HG02852 (cell line): ENCODE results near the gene HNF4A.
"Not testable (repeated sequence)": the region's sequence is repeated elsewhere in the genome, so short reads cannot be mapped to it uniquely, and the experiment has no call there.

Experiments
- ATAC-seq: cut with Tn5 transposase; IDR thresholded peaks from one replicate; pipeline ENCODE4 v1.9.1; 2021; ENCODE audit warnings: mild to moderate bottlenecking, moderate library complexity; ENCODE audit not compliant: unreplicated experiment

The HNF4A gene

DNA sequence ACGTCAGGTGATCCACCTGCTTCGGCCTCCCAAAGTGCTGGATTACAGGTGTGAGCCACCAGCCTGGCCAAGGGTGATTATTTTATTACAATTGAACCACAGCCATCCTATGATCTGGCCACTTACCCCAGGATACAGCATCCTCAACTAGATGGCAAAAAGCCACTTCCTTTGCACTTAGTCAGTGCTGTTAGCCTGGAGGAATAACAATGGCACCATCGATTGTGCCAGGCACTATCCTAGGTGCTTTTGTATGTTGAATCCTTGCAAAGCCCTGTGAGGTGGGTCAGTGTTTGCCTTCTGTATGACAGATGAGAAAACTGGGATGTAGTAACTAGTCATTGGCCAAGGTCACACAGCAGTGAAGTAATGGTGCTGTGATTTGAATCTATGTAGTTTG, 109.0 kb downstream of the HNF4A start:
- no peak for ATAC-seq

DNA sequence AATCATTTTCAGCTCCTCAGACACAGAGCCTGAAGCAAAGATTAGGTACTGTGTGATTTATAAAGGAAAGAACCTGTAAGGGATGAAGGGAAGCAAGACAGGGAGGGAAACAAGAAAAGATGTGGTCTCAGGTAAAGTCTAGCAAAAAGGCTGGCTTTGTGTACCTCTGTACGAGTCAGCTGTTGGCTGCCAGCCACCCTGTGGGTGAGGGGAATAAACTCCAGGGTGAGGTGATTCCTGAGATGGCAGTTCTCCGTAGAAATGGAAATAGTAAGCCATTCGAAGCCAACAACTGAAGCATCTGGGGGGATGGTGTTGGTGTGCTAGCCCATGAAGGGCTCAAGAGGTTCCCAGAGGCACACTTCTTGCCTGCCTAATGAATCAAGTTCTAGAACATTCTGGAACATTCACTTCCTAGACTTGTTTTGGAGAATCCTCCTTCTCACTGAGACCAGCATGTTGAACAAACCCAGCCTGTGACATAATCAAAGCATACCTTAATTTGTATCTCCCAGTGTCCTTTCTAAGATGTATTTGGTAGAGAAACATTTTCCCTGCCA, 109.6 kb downstream of the HNF4A start:
- ATAC-seq, result no peak

DNA sequence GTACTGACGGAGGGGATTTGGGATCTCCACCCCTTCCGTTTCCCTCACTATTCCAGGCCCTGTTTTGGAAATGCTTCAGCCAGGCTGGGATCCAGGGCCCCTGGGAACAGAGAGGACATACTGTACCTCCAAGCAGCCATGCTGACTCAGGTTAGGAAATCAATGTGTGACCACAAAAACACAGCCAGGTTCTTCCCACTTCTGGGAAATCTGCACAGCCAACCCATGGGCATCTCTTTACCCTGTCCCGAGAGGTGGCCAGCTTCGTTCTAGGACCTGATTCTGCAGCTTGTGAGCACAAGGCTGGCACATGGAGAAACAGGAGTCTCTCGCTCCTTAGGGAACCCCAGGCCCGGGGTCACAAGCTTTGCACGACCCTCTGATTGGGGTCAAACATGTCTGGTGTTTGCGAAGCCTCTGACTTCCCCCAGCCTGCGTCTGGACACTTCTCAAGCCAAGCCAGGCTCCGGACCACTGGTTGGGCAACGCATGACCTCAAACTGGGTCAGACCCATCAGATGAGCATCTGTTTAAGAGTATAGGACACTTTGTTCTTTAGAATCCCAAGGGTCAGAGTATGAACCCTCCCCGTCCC, 111.9 kb downstream of the HNF4A start:
- ATAC-seq, result no peak

DNA sequence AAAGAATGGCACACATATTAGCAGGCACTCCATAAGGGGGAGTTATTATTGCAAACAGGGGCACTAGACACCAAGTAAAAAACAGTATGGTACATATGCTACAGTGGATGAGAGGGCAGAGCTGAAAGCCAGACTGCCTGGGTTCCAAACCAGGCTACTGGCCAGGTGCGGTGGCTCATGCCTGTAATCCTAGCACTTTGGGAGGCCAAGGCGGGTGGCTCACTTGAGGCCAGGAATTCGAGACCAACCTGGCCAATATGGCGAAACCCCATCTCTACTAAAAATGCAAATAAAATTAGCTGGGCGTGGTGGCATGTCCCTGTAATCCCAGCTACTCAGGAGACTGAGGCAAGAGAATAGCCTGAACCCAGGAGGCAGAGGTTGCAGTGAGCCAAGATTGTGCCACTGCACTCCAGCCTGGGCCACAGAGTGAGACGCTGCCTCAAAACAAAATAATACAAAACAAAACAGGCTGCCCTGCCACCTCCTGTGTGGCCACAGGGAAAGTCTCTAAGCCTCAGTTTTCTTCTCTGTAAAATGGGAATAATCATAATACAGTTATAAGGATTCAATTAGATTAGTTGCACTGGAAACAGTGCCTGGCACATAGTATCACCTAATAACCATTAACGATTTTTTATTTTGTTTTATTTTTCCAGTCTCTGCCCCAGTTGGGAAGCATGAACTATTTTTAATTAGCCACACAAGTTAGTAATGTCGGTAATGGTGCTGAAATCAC, 112.7 kb downstream of the HNF4A start:
- no peak for ATAC-seq

DNA sequence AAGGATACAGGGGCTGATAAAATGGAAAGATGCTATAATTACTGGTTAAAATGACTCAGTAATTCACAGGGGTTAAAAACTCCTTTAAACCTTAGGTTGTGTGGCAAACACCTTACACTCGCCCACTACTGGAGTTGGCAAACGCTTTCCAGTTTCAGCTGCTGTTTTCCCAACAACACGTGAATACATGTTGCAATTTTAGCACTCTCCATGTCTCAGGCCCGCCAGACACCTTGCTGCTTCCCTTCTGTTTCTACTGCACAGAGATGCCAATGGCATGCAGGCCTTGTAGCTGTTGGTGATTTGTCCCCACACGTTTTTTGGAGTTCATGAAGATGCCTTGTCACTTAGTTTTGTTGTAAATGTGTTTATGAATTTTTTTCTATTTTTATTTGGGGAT, 114.8 kb downstream of the HNF4A start:
- no peak for ATAC-seq

DNA sequence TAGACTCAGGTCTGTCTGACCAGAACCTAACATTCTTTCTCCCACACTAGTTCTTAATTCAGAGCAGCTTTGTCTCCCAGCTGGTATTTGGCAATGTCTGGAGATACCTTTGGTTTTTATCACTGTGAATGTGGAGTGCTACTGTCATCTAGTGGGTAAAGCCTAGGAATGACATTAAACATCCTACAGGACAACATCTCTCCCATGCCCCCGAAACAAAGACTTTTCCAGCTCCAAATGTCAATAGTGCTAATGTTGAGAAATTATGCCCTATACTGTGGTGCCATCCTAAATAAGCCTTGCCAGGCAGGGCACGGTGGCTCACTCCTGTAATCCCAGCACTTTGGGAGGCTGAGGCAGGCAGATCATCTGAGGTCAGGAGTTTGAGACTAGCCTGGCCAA, 116.0 kb downstream of the HNF4A start:
- ATAC-seq, result no peak

DNA sequence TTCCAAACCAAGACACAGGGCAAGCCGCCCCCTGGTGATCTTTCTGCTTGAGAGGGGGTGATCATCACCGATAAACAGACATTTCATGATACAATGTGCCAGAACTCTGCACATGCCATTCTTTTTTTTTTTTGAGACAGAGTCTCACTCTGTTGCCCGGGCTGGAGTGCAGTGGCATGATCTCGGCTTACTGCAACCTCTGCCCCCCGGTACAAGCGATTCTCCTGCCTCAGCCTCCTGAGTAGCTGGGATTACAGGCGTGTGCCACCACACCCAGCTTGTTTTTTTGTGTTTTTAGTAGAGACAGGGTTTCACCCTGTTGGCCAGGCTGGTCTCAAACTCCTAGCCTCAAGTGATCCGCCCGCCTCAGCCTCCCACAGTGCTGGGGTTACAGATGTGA, 116.8 kb downstream of the HNF4A start:
- not testable (repeated sequence) for ATAC-seq

DNA sequence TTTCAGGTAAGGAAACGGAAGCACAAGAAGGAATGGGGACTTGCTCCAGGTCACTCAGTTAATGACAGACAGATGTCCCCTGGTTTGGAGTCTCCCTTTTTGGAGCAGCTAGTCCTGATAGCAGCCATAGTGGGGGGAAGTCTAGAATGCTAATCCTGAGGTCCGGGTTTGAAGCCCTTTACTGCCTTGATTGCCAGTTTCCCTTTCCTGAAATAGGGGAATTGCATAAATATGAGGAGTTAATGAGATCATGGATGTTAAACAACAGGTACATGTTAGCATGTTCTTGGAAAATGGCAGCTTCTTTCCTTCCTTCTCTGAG, 119.8 kb downstream of the HNF4A start:
- no peak for ATAC-seq

DNA sequence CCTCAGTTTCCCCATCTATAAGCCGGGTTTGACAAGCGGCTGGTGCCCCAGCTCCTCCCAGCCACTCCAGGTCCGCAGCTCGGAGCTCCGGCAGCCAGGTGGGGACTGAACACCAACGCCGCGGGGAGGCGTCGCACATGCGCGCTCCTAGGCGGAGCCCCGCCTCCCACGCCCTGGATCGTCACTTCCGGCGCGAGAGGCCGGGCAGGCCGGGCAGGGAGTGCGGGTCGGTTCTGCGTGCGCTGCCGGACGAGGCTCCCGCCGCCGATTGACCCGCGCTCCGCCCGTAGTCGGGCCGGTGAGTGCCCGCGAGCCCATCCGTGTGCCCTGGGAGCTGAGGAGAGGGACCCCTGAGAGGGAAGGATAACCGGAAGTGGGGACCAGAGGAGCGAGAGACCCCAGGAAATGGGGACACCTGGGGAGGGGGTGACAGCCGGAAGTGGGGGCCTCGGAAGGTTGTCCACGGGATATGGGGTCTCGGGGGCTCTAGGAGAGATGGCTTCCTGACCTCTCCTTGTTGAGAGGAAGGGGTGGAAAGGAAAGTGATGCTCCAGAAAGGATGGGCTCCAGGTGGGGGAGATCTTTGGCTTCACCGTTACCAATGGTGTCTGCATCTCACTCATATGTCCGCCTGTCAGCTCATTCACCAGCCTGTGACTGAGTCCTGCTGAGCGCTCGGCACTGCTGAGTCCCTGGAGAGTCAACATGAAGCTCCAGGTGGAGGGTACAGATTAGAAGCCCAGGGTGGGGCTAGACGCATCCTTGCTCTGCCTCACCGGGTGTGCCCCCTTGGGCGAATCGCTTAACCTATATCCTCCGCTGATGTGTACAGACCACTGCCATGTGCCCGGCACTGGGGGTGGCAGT, 120.4 kb downstream of the HNF4A start, which contains the start of gene TTPAL:
TTPAL (plus strand) TSS at position 181 of the 867 bp plus-strand sequence. CDS start 4,126 bp downstream, outside the sequence.
- ATAC-seq, result peak; percentile 94

DNA sequence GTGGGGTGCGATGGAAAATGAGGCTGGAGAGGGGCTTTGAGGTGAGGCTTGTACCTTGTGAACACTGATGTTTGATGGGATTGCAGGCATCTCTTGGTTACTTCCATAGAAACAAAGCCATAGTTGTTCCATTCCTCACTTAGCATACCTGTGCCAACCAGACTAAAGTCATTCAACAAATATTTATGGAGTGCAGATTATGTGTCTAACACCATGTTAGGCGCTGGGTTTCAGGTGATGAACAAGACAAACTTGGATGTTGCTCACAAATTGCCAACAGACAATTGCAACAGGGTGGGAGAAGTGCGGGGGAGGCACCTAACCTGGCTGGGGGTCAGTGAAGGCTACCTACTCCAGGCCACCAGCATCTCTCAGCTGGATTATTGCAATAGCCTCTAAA, 121.7 kb downstream of the HNF4A start:
- ATAC-seq, result no peak

DNA sequence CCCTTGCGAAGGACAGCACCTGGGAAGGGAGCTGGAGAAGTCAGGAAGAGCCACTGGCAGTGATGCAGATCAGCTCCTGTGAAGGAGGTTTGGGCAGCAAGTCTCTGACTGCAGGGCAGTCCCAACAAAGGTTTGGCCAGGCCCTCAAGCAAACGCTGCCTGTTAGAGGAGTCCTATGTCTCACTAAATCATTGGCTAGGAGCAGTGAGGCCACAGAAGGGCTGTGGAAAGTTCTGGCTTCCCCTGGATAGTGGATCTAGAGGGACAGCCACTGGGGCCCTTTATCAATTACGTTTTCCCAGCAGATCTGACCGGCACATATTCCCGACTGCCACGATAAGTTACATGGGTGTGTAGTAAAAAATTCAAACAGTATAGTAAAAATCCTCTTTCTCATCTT, 122.7 kb downstream of the HNF4A start:
- ATAC-seq, result no peak

DNA sequence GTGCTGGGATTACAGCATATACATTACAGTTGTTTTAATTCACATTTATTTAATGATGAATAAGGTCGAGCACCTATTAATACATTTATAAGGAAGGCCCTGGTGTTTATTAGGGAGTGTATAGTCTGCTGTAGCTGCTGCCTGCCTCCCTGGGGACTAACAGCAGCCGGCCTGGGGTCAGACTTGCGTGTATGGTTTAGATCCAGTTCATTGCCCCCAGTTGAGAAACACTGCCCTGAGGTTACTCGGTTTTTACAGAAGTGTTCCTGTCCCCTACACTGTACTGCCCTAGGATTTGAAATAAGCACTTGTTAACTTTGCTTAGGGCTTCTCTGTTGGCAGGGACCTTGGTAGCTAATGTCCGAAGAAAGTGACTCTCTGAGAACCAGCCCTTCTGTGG, 124.1 kb downstream of the HNF4A start:
- ATAC-seq, result no peak

DNA sequence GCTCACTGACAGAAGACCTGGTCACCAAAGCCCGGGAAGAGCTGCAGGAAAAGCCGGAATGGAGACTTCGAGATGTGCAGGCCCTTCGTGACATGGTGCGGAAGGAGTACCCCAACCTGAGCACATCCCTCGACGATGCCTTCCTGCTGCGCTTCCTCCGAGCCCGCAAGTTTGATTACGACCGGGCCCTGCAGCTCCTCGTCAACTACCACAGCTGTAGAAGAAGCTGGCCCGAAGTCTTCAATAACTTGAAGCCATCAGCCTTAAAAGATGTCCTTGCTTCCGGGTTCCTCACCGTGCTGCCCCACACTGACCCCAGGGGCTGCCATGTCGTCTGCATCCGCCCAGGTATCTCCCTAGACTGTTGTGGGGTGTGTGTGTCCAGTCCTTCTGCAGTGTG, 124.6 kb downstream of the HNF4A start:
- no peak for ATAC-seq

DNA sequence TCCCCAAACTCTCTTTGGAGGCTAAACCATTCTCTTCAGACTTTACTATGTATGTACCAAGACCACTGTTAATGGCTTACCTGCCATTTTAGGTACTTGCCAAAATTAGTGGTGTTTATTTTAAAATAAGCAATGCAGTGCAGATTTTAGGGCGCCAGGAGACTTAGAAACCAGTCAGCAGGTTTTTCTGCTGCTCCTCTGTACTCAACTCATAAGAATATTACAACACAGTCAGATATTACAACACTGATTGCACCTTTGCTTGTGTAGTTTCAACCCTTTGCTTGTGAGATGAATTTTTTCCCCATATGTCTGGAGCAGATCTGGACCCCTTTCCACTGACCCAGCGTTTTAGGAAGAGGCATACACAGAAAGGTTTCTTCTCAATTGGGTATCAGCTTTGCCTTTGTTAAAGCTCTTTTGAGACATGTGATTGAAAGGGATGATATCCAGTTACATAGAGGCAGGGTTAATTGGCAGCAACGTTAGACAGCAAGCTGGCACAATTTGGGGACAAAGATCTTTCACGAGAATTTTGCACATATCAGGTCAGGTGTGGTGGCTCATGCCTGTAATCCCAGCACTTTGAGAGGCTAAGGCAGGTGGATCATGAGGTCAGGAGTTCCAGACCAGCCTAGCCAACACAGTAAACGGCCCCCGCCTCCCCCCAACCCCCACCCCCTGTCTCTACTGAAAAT, 126.4 kb downstream of the HNF4A start:
- ATAC-seq, result no peak

DNA sequence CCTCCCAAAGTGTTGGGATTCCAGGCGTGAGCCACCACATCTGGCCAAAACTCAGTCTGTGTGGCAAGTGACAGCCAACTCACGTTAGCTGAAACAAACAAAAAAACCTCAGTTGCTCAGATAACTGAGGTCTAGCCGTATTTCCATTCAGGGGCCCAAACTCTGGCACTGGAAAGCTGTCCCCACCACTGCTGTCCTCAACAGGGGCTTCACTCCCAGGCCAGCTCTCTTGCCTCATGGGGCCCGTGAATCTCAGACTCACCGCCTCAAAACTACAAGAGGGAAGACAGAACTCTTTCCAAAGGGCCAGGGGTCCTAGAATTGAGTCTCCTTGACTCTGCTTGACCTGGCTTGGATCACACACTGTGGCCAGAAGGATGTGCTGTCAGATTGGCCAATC, 127.6 kb downstream of the HNF4A start:
- no peak for ATAC-seq
